DMS79 (cell line): ENCODE data around the gene LRRC74A.
"Not testable (repeated sequence)": the region's sequence is repeated elsewhere in the genome, so short reads cannot be mapped to it uniquely, and the experiment has no call there.

Source experiments
- DNase-seq: peaks from one replicate; lab custom pipeline; 2025; lab: John Stamatoyannopoulos, UW

The LRRC74A gene

GRCh38 chr14:76891391-76891790 lies 65.2 kb downstream of the LRRC74A start:
- no peak for DNase-seq

GRCh38 chr14:76894308-76894707 lies 68.1 kb downstream of the LRRC74A start:
- DNase-seq: no peak

GRCh38 chr14:76898006-76898405 lies 71.8 kb downstream of the LRRC74A start:
- not testable (repeated sequence) for DNase-seq

- DNase-seq: no peak
Measured at GRCh38 chr14:76900682-76901081, 74.5 kb downstream of the LRRC74A start.

GRCh38 chr14:76901171-76902055 lies 75.2 kb downstream of the LRRC74A start:
- no peak for DNase-seq

- no peak for DNase-seq
Measured at GRCh38 chr14:76902591-76902990, 76.4 kb downstream of the LRRC74A start.

- no peak for DNase-seq
Measured at GRCh38 chr14:76904100-76904739, 78.0 kb downstream of the LRRC74A start.

GRCh38 chr14:76904740-76905569 lies 78.7 kb downstream of the LRRC74A start:
- peak; percentile 94 for DNase-seq

- DNase-seq: no peak
Measured at GRCh38 chr14:76908834-76909233, 82.6 kb downstream of the LRRC74A start.

GRCh38 chr14:76909266-76909665 lies 83.1 kb downstream of the LRRC74A start:
- DNase-seq: peak; percentile 88

- DNase-seq: no peak
Measured at GRCh38 chr14:76910371-76910890, 84.2 kb downstream of the LRRC74A start.

GRCh38 chr14:76911473-76911872 lies 85.3 kb downstream of the LRRC74A start:
- DNase-seq: no peak

GRCh38 chr14:76914533-76915081 lies 88.4 kb downstream of the LRRC74A start:
- not testable (repeated sequence) for DNase-seq

- DNase-seq: no peak
Measured at GRCh38 chr14:76916040-76916715, 90.0 kb downstream of the LRRC74A start.

- DNase-seq: peak; percentile 67
Measured at GRCh38 chr14:76917158-76917596, 91.0 kb downstream of the LRRC74A start.

GRCh38 chr14:76917745-76918255 lies 91.6 kb downstream of the LRRC74A start:
- peak; percentile 99 for DNase-seq

GRCh38 chr14:76918256-76918781 lies 92.1 kb downstream of the LRRC74A start:
- peak; percentile 99 for DNase-seq

- DNase-seq: peak; percentile 93
Measured at GRCh38 chr14:76918782-76919394, 92.7 kb downstream of the LRRC74A start.
